Peyer's patch (tissue), 4 donors: ENCODE results near the gene CRELD2.

Experiments used
- POLR2A ChIP-seq, 2 donors: fragments of 450-650 bp; IDR thresholded peaks; one replicate each; pipeline ENCODE4 v1.5.1; 2017; ENCODE audit warnings: antibody characterized with exemption in 2 of 2, mild to moderate bottlenecking in 2 of 2, moderate library complexity in 2 of 2
- TF ChIP-seq, protein P1 (sequence below), 6 experiments: fragments of 450-650 bp in 4 of 6; fragments of 200-600 bp in 2 of 6; sonication (generic) in 1 of 6; IDR thresholded peaks; one replicate each; pipeline ENCODE4 v1.5.1; 2017 to 2019; ENCODE audit warnings: antibody characterized with exemption in 6 of 6, mild to moderate bottlenecking in 3 of 6, moderate library complexity in 1 of 6

DNA sequence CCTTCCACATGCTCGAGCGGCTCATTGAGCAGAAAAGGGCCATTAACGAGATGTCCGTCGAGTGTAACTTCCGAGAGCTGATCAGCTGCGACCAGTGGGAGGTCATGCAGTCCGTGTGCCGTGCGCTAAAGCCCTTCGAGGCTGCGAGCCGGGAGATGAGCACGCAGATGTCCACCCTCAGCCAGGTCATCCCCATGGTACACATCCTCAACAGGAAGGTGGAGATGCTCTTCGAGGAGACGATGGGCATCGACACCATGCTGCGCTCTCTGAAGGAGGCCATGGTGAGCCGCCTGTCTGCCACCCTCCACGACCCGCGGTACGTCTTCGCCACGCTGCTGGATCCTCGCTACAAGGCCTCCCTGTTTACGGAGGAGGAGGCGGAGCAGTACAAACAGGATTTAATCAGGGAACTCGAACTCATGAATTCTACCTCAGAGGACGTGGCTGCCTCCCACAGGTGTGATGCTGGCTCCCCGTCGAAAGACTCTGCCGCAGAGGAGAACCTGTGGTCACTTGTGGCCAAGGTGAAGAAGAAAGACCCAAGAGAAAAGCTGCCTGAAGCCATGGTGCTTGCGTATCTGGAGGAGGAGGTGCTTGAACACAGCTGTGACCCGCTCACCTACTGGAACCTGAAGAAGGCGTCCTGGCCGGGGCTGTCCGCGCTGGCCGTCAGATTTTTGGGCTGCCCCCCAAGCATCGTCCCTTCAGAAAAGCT is 31.9 kb upstream of the CRELD2 start:
- TF ChIP-seq, protein P1, sequence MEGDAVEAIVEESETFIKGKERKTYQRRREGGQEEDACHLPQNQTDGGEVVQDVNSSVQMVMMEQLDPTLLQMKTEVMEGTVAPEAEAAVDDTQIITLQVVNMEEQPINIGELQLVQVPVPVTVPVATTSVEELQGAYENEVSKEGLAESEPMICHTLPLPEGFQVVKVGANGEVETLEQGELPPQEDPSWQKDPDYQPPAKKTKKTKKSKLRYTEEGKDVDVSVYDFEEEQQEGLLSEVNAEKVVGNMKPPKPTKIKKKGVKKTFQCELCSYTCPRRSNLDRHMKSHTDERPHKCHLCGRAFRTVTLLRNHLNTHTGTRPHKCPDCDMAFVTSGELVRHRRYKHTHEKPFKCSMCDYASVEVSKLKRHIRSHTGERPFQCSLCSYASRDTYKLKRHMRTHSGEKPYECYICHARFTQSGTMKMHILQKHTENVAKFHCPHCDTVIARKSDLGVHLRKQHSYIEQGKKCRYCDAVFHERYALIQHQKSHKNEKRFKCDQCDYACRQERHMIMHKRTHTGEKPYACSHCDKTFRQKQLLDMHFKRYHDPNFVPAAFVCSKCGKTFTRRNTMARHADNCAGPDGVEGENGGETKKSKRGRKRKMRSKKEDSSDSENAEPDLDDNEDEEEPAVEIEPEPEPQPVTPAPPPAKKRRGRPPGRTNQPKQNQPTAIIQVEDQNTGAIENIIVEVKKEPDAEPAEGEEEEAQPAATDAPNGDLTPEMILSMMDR (IDR thresholded peaks at IDR 0.05): no peak
- no peak for TF ChIP-seq POLR2A (IDR thresholded peaks at IDR 0.05)
